WTC11 (cell line): ENCODE measurements around the gene WNT16. TPM values are rescaled to one million over a fixed set of nuclear protein-coding genes. Genes with fewer than 3 reads are reported as not detected.

Experiments
- ATAC-seq: fragments of 200-7000 bp; cut with Tn5 transposase; 2 replicates; pipeline ENCODE4 v1.10.0; 2021; ENCODE audit warnings: mild to moderate bottlenecking, moderate library complexity
- CTCF ChIA-PET: fragments of 300-600 bp; sonication (Branson Sonifier 250); formaldehyde crosslinking; loops from one replicate; lab custom pipeline; 2021; ENCODE audit warnings: antibody characterized with exemption; lab: Charles Lee
- POLR2A ChIA-PET: fragments of 350-600 bp; sonication (Branson Sonifier 250); formaldehyde crosslinking; loops from one replicate; lab custom pipeline; 2021; ENCODE audit warnings: antibody characterized with exemption; lab: Charles Lee
- DNase-seq: peaks from one replicate; pipeline ENCODE4 v3.0.0; 2021; ENCODE audit warnings: low spot score
- H3K27ac Mint-ChIP-seq: 2 replicates; pipeline ENCODE4 v1.8.0; 2021; ENCODE audit warnings: mixed read lengths
- H3K27me3 Mint-ChIP-seq: 2 replicates; pipeline ENCODE4 v1.8.0; 2021; ENCODE audit warnings: low read depth, mild to moderate bottlenecking, moderate library complexity, mixed read lengths
- H3K36me3 Mint-ChIP-seq: 2 replicates; pipeline ENCODE4 v1.8.0; 2021; ENCODE audit warnings: mixed read lengths
- H3K4me1 Mint-ChIP-seq: 2 replicates; pipeline ENCODE4 v1.8.0; 2022; ENCODE audit warnings: mixed read lengths
- H3K4me3 Mint-ChIP-seq: 2 replicates; pipeline ENCODE4 v1.8.0; 2021; ENCODE audit warnings: mild to moderate bottlenecking, moderate library complexity, mixed read lengths
- H3K9me3 Mint-ChIP-seq: 2 replicates; pipeline ENCODE4 v1.8.0; 2021; ENCODE audit warnings: mixed read lengths
- AFF4 ChIP-seq: sonication (generic); formaldehyde crosslinking; IDR thresholded peaks from 2 replicates; pipeline ENCODE4 v1.8.1; 2023; ENCODE audit warnings: mild to moderate bottlenecking, missing genetic modification reagents, borderline replicate concordance
- ATF1 ChIP-seq: sonication (generic); formaldehyde crosslinking; IDR thresholded peaks from 2 replicates; pipeline ENCODE4 v1.8.1; 2023; ENCODE audit warnings: mild to moderate bottlenecking, moderate library complexity, missing genetic modification reagents
- ATF6 ChIP-seq: sonication (generic); formaldehyde crosslinking; IDR thresholded peaks from 2 replicates; pipeline ENCODE4 v1.8.1; 2023; ENCODE audit warnings: mild to moderate bottlenecking, missing genetic modification reagents
- E2F1 ChIP-seq: sonication (generic); formaldehyde crosslinking; IDR thresholded peaks from 2 replicates; pipeline ENCODE4 v1.8.0; 2022; ENCODE audit warnings: mild to moderate bottlenecking, missing genetic modification reagents
- E2F4 ChIP-seq: sonication (generic); formaldehyde crosslinking; IDR thresholded peaks from 2 replicates; pipeline ENCODE4 v1.8.1; 2022; ENCODE audit warnings: low read depth, mild to moderate bottlenecking, moderate library complexity, missing genetic modification reagents, borderline replicate concordance
- ETV6 ChIP-seq: sonication (generic); formaldehyde crosslinking; IDR thresholded peaks from 2 replicates; pipeline ENCODE4 v1.8.1; 2022; ENCODE audit warnings: mild to moderate bottlenecking, missing genetic modification reagents
- FOXP1 ChIP-seq: sonication (generic); formaldehyde crosslinking; IDR thresholded peaks from 2 replicates; pipeline ENCODE4 v1.8.0; 2022; ENCODE audit warnings: missing genetic modification reagents, mild to moderate bottlenecking, moderate library complexity, borderline replicate concordance
- NR2C2 ChIP-seq: sonication (generic); formaldehyde crosslinking; IDR thresholded peaks from 2 replicates; pipeline ENCODE4 v1.8.0; 2022; ENCODE audit warnings: mild to moderate bottlenecking, missing genetic modification reagents
- OVOL2 ChIP-seq: fragments of 250-450 bp; sonication (Bioruptor Pico); IDR thresholded peaks from 2 replicates; pipeline ENCODE4 v1.9.0; 2021; ENCODE audit warnings: mild to moderate bottlenecking, borderline replicate concordance
- SOX15 ChIP-seq: fragments of 250-450 bp; sonication (Bioruptor Pico); IDR thresholded peaks from 2 replicates; pipeline ENCODE4 v1.9.0; 2021; ENCODE audit warnings: mild to moderate bottlenecking
- ZMAT4 ChIP-seq: fragments of 250-450 bp; sonication (Bioruptor Pico); IDR thresholded peaks from 2 replicates; pipeline ENCODE4 v1.9.0; 2021; ENCODE audit warnings: mild to moderate bottlenecking
- ZNF138 ChIP-seq: sonication (generic); formaldehyde crosslinking; conservative IDR thresholded peaks from 2 replicates; pipeline ENCODE4 v1.8.1; 2022; ENCODE audit warnings: mild to moderate bottlenecking, moderate library complexity, missing genetic modification reagents
- ZNF512 ChIP-seq: sonication (generic); formaldehyde crosslinking; IDR thresholded peaks from 2 replicates; pipeline ENCODE4 v1.8.1; 2022; ENCODE audit warnings: missing genetic modification reagents, borderline replicate concordance
- ZSCAN18 ChIP-seq: fragments of 250-450 bp; sonication (Bioruptor Pico); IDR thresholded peaks from 2 replicates; pipeline ENCODE4 v2.1.2; 2022; ENCODE audit warnings: mild to moderate bottlenecking, moderate library complexity
- total RNA-seq: library from RNA; stranded (reverse); gene quantifications from 3 replicates; pipeline ENCODE4 v1.2.3, GENCODE V29; 2021

WNT16 gene
- total RNA-seq, 1 experiment from 2014 or later, result 0.33 TPM

- ATAC-seq, result no peak
- POLR2A ChIA-PET, result no interaction called here
- H3K27ac Mint-ChIP-seq, result peak overlapping the region; percentile 81; the same call in 1 of the 2 replicates
These were observed 51.1 kb downstream of the WNT16 start for GRCh38 chr7:121379930-121380329.

More at GRCh38 chr7:121379930-121380329, 51.1 kb downstream of the WNT16 start:
- no peak for DNase-seq
- peaks cover 5% of the 10 kb centered on the region; the same call in 1 of the 2 replicates for H3K4me1 Mint-ChIP-seq
- CTCF ChIA-PET, result interaction anchor here (1.3 to 1.9 kb wide), 3 partner anchors 13 to 16 kb away, joined by 5 to 8 read pairs (median 7); partner anchors contain the start of gene FAM3C
- no peak overlapping the region for H3K4me3 Mint-ChIP-seq
- peaks cover 18% of the 10 kb centered on the region for H3K36me3 Mint-ChIP-seq
- no peaks in the 10 kb centered on the region for H3K9me3 Mint-ChIP-seq
- H3K27me3 Mint-ChIP-seq, result no peaks in the 10 kb centered on the region
- TF ChIP-seq ZNF138 (no peak), ZMAT4 (CRISPR knock-in tag) (no peak), ZNF512 (CRISPR knock-in tag) (no peak), ZSCAN18 (CRISPR knock-in tag) (no peak), NR2C2 (no peak), FOXP1 (no peak), ATF1 (no peak), ETV6 (no peak), SOX15 (CRISPR knock-in tag) (no peak), ATF6 (CRISPR knock-in tag) (no peak), OVOL2 (no peak), E2F4 (CRISPR knock-in tag) (no peak), E2F1 (CRISPR knock-in tag) (no peak), AFF4 (CRISPR knock-in tag) (no peak)
